ENCODE data around the gene CEND1. TPM values are rescaled to one million over a fixed set of nuclear protein-coding genes. Genes with fewer than 3 reads are reported as not detected.

Gene CEND1
- total and polyA plus RNA-seq, 2 of the 4 experiments (the other 2 are of a cell fraction) = 0.90 to 4.0 TPM

DNA sequence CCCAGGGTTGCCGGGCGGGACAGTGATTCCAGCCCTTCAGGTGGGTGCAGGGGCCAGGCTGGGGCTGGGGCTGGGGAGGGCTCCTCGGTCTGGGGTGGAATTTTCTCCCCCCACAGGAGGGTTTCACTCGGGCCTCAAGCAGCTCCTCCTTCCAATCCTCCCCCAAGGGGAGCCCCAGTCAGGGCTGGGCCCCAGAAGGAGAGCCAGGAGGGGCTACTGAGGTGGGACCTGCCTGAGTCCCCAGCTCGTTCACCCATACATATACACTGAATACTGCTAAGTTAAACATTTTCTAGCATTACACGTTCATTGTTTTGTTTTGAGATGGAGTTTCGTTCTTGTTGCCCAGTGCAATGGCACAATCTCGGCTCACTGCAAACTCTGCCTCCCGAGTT lies 36.3 kb upstream of the CEND1 start:
- Histone ChIP-seq H2BK5ac (ENCODE audit: low read depth, low read length, poor library complexity, severe bottlenecking) (no peak overlapping the region), H3K27ac (ENCODE audit: insufficient read depth, low read length) (no peak overlapping the region), H3K4me1 (ENCODE audit: control insufficient read depth, insufficient read depth, low read length) (peaks cover 20% of the 10 kb centered on the region), H3K4me3 (ENCODE audit: insufficient read depth, low read depth, low read length) (no peak overlapping the region), H3K18ac (ENCODE audit: low read depth, low read length) (no peak overlapping the region), H3K27me3 (ENCODE audit: control insufficient read depth, insufficient read depth, low read length) (peaks cover 6% of the 10 kb centered on the region; the same call in 1 of the 2 replicates), H2BK20ac (ENCODE audit: low read depth, low read length) (no peak overlapping the region), H4K91ac (ENCODE audit: insufficient read depth, low read depth, low read length) (no peak overlapping the region), H3K9ac (ENCODE audit: low read depth, low read length) (no peak overlapping the region), H3K4me2 (ENCODE audit: low read depth, low read length) (no peak overlapping the region), H2BK15ac (ENCODE audit: low read depth, low read length) (no peak overlapping the region), H3K36me3 (ENCODE audit: control insufficient read depth, insufficient read depth, low read length) (peaks cover 30% of the 10 kb centered on the region), H2AK5ac (ENCODE audit: low read depth, low read length) (no peak overlapping the region), H2BK120ac (ENCODE audit: low read depth, low read length) (no peak overlapping the region), H2AK9ac (replicated peaks; ENCODE audit: low read depth, low read length, poor library complexity) (no peak overlapping the region), H3K14ac (replicated peaks; ENCODE audit: low read depth, low read length) (no peak overlapping the region), H4K5ac (ENCODE audit: low read depth, low read length) (no peak overlapping the region), H3K23ac (ENCODE audit: low read depth, low read length) (no peak overlapping the region), H4K8ac (ENCODE audit: low read depth in 2 of 2, low read length in 2 of 2) (no peak overlapping the region), H3K4ac (ENCODE audit: low read depth, low read length) (no peak overlapping the region), H3K9me1 (ENCODE audit: insufficient read depth, low read length) (peaks cover 7% of the 10 kb centered on the region), H4K20me1 (ENCODE audit: insufficient read depth, low read length) (peaks cover 29% of the 10 kb centered on the region), H3K79me1 (ENCODE audit: low read depth in 1 of 2, low read length in 2 of 2) (peaks cover 11 to 15% of the 10 kb centered on the region in 2 experiments), H3K56ac (ENCODE audit: extremely low read depth, insufficient read depth, low read length) (no peak overlapping the region), H3K9me3 (ENCODE audit: control insufficient read depth, insufficient read depth, low read length) (no peaks in the 10 kb centered on the region), H2AFZ (replicated peaks; ENCODE audit: low read length, poor library complexity) (no peak overlapping the region)
- in situ Hi-C loops (cut with MboI; ENCODE audit: low sequenced_read_pairs) = no loop called here
- no TSS peak for BruUV-seq (replicated peaks)
- intact Hi-C loops (cut with micrococcal nuclease) = no loop called here
- DNase-seq (no peak), ATAC-seq (ENCODE audit: low read depth) (no peak)
- CTCF ChIA-PET = no interaction called here
- POLR2A ChIA-PET (ENCODE audit: unreplicated experiment) = no interaction called here
- TF ChIP-seq RFX5 (IDR thresholded peaks at IDR 0.05; ENCODE audit: low read depth, low read length) = no peak
- TF ChIP-seq, protein P1, sequence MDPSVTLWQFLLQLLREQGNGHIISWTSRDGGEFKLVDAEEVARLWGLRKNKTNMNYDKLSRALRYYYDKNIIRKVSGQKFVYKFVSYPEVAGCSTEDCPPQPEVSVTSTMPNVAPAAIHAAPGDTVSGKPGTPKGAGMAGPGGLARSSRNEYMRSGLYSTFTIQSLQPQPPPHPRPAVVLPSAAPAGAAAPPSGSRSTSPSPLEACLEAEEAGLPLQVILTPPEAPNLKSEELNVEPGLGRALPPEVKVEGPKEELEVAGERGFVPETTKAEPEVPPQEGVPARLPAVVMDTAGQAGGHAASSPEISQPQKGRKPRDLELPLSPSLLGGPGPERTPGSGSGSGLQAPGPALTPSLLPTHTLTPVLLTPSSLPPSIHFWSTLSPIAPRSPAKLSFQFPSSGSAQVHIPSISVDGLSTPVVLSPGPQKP (IDR thresholded peaks at IDR 0.05; ENCODE audit: borderline replicate concordance, low read depth, low read length) = no peak
- no peak for TF ChIP-seq BHLHE40 (IDR thresholded peaks at IDR 0.05; ENCODE audit: low read depth, low read length)
- dilution Hi-C loops (cut with HindIII; ENCODE audit: low sequenced_read_pairs, unreplicated experiment) = no loop called here
- WGBS, 2 experiments (ENCODE audit: extremely low coverage in 2 of 2, insufficient read length in 1 of 2) = no CpG with 5 or more reads among the region's 9 CpGs

Data from IMR-90 (cell line).